ENCODE measurements around the gene URM1. TPM values are rescaled to one million over a fixed set of nuclear protein-coding genes. Genes with fewer than 3 reads are reported as not detected.

URM1 gene
- total RNA-seq, 4 donors from 2014 or later = 24.7 to 37.5 (median 27.9) TPM

DNA sequence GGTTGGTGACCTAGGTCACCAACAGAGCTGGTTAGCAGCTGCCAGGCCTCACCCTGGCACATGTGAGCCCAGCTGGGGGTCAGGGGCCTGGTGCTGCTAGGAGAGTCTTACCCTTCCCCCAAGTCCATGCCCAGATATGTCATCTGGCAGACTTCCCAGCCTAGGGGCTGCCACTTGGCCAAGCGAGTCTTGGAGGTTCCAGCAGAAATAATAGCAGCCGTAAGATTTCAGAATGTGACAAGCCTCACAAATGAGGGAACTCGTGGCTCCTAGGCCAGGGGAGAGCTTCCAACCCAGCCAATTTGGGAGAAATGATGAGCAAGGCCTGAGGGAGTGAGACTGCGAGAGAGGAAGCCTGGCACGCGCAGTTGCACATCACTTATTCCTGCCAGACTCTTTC is 11.1 kb downstream of the URM1 start:
- H3K27ac ChIP-seq = no peak overlapping the region
- 56% methylated on average over 6 of the region's 6 CpGs; no CpG with 5 or more reads in 1 of the 2 donors for WGBS, 2 donors (ENCODE audit: low coverage in 1 of 2)
- DNase-seq = no peak
- H3K36me3 ChIP-seq = peaks cover 0 to 13% (median 5%) of the 10 kb centered on the region in 4 donors
- no peaks in the 10 kb centered on the region for H3K27me3 ChIP-seq
- TF ChIP-seq POLR2A (IDR thresholded peaks at IDR 0.05) (no peak), EP300 (IDR thresholded peaks at IDR 0.05; ENCODE audit: low read depth) (no peak), POLR2AphosphoS5 (IDR thresholded peaks at IDR 0.05) (no peak)
- TF ChIP-seq, protein P1, sequence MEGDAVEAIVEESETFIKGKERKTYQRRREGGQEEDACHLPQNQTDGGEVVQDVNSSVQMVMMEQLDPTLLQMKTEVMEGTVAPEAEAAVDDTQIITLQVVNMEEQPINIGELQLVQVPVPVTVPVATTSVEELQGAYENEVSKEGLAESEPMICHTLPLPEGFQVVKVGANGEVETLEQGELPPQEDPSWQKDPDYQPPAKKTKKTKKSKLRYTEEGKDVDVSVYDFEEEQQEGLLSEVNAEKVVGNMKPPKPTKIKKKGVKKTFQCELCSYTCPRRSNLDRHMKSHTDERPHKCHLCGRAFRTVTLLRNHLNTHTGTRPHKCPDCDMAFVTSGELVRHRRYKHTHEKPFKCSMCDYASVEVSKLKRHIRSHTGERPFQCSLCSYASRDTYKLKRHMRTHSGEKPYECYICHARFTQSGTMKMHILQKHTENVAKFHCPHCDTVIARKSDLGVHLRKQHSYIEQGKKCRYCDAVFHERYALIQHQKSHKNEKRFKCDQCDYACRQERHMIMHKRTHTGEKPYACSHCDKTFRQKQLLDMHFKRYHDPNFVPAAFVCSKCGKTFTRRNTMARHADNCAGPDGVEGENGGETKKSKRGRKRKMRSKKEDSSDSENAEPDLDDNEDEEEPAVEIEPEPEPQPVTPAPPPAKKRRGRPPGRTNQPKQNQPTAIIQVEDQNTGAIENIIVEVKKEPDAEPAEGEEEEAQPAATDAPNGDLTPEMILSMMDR (IDR thresholded peaks at IDR 0.05) = no peak
- H3K9me3 ChIP-seq = no peaks in the 10 kb centered on the region
- no peaks in the 10 kb centered on the region for H3K4me1 ChIP-seq
- intact Hi-C loops (cut with DNase I; ENCODE audit: low total_unique reads) = no loop called here
- H3K4me3 ChIP-seq = no peak overlapping the region
- in situ Hi-C loops (cut with MboI; ENCODE audit: low pct_ligation_motif_present in 1 of 4, low pct_unique_long_range_greater_than_20kb in 1 of 4, low sequenced_read_pairs in 3 of 4) = no loop called here

- in situ Hi-C loops (cut with MboI; ENCODE audit: low pct_ligation_motif_present in 1 of 4, low pct_unique_long_range_greater_than_20kb in 1 of 4, low sequenced_read_pairs in 3 of 4) = no loop called here
- intact Hi-C loops (cut with DNase I; ENCODE audit: low total_unique reads) = no loop called here
- WGBS, 2 donors (ENCODE audit: low coverage in 1 of 2) = 86 to 87% methylated on average over 4 to 9 of the region's 9 CpGs
- no peak for DNase-seq
- H3K9me3 ChIP-seq = no peaks in the 10 kb centered on the region
- peaks cover 0 to 13% (median 5%) of the 10 kb centered on the region in 4 donors for H3K36me3 ChIP-seq
- no peaks in the 10 kb centered on the region for H3K27me3 ChIP-seq
- no peak overlapping the region for H3K4me3 ChIP-seq
- no peak overlapping the region for H3K27ac ChIP-seq
- no peaks in the 10 kb centered on the region for H3K4me1 ChIP-seq
- TF ChIP-seq POLR2A (IDR thresholded peaks at IDR 0.05) (no peak), EP300 (IDR thresholded peaks at IDR 0.05; ENCODE audit: low read depth) (no peak), POLR2AphosphoS5 (IDR thresholded peaks at IDR 0.05) (no peak)
- TF ChIP-seq, protein P1 (IDR thresholded peaks at IDR 0.05) = no peak
These were observed 12.0 kb downstream of the URM1 start for GRCh38 chr9:128383007-128383753.

DNA sequence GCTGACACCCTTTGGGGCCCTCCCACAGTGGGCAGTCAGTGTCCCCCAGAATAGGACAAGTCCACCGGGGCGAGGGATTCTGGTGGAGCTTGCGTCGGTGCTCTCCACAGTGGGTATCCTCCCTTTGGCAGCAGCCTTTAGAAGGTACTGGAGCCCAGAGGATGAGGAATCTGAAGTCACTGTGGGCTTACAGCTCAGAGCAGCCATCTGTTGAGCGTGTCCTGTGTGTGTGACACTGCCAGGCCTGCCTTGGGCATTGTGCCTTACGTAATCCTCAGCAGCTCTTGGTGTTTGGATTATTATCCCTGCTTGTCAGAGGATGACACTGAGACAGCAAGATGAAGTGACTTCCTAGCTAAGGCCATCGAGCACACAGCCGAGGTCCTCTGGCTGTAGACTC is 12.6 kb downstream of the URM1 start:
- H3K27ac ChIP-seq = no peak overlapping the region
- H3K9me3 ChIP-seq = no peaks in the 10 kb centered on the region
- no peaks in the 10 kb centered on the region for H3K4me1 ChIP-seq
- DNase-seq = no peak
- in situ Hi-C loops (cut with MboI; ENCODE audit: low pct_ligation_motif_present in 1 of 4, low pct_unique_long_range_greater_than_20kb in 1 of 4, low sequenced_read_pairs in 3 of 4) (no loop called here), intact Hi-C loops (cut with DNase I; ENCODE audit: low total_unique reads) (no loop called here)
- H3K36me3 ChIP-seq = peaks cover 0 to 17% (median 8%) of the 10 kb centered on the region in 4 donors
- no peak for TF ChIP-seq EP300 (IDR thresholded peaks at IDR 0.05; ENCODE audit: low read depth)
- no peak for TF ChIP-seq POLR2AphosphoS5 (IDR thresholded peaks at IDR 0.05)
- TF ChIP-seq POLR2A (IDR thresholded peaks at IDR 0.05) = no peak
- TF ChIP-seq, protein P1 (IDR thresholded peaks at IDR 0.05) = no peak
- H3K27me3 ChIP-seq = no peaks in the 10 kb centered on the region
- 89% methylated on average over 8 of the region's 8 CpGs; no CpG with 5 or more reads in 1 of the 2 donors for WGBS, 2 donors (ENCODE audit: low coverage in 1 of 2)
- H3K4me3 ChIP-seq = no peak overlapping the region

DNA sequence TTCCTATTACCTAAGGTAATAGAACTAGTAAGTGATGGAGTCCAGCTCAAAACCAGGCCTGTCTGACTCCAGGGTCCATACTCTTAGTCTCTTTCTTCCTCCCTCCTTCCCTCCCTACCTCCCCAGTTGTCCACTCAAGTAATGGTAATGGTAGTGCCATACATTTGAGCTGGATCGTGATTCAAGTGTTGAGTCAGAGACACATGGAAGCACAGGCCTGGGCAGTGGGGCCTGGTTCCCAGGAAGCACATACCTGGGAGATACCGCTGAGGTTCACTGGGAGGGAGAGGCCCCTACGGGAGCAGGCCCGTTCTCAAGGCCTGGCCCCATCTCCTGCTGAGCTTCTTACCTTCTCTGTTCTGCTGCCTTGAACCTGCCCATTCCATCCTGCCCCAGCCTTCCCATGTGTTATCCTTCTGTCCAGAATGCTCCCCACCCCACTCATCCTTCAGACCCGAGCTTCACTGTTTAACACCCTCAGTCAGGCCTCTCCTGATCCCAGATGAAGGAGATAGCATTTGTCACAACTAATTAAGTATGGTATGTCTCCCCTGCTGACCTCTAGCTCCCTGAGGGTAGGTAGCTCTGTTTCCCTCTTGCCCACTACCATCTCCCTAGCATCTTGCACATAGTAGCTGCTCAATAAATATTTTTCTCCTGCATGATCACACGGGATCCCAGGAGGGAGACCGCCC is 13.8 kb downstream of the URM1 start:
- H3K9me3 ChIP-seq = no peaks in the 10 kb centered on the region
- intact Hi-C loops (cut with DNase I; ENCODE audit: low total_unique reads) = no loop called here
- no peak overlapping the region for H3K4me3 ChIP-seq
- in situ Hi-C loops (cut with MboI; ENCODE audit: low pct_ligation_motif_present in 1 of 4, low pct_unique_long_range_greater_than_20kb in 1 of 4, low sequenced_read_pairs in 3 of 4) = no loop called here
- H3K27me3 ChIP-seq = no peaks in the 10 kb centered on the region
- no peak for DNase-seq
- TF ChIP-seq, protein P1 (IDR thresholded peaks at IDR 0.05) = no peak
- TF ChIP-seq POLR2A (IDR thresholded peaks at IDR 0.05) = no peak
- TF ChIP-seq POLR2AphosphoS5 (IDR thresholded peaks at IDR 0.05) = no peak
- no peak for TF ChIP-seq EP300 (IDR thresholded peaks at IDR 0.05; ENCODE audit: low read depth)
- no peaks in the 10 kb centered on the region for H3K4me1 ChIP-seq
- H3K36me3 ChIP-seq = peaks cover 0 to 16% (median 8%) of the 10 kb centered on the region in 4 donors
- 91 to 92% methylated on average over 1 to 7 of the region's 7 CpGs for WGBS, 2 donors (ENCODE audit: low coverage in 1 of 2)
- no peak overlapping the region for H3K27ac ChIP-seq

Data from transverse colon (tissue), 4 donors.